GM20000 (cell line): Measurements from ENCODE around the gene KCNMA1.

Experiments used
- DNase-seq: peaks from one replicate; pipeline ENCODE4 v3.0.0; 2012; ENCODE audit warnings: low spot score
- TF ChIP-seq, protein P1 (sequence below): IDR thresholded peaks from 2 replicates; pipeline ENCODE4 v1.5.1; 2012; ENCODE audit warnings: mild to moderate bottlenecking, control low read depth; ENCODE audit errors: extremely low read depth, missing control alignments

KCNMA1 gene

DNA sequence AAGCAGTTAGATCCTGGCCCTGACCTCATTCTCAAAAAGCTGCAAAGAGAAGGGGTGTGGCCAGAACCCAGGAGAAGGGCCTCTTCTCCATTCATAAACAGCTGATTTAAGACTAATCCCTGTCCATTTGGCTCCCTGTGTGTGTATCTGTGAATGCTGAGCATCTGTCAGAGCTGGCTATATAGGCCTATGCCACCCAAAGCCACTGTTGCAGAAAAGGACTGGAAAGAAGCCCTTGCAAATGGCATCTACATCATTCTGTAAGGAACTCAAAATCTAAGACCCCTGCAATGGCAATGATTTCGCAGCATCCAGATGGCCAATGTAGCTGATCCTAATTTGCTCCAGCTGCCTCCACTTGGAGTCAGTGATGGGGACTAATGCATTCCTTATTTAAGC is 384.5 kb downstream of the KCNMA1 start:
- DNase-seq, result no peak
- TF ChIP-seq, protein P1, sequence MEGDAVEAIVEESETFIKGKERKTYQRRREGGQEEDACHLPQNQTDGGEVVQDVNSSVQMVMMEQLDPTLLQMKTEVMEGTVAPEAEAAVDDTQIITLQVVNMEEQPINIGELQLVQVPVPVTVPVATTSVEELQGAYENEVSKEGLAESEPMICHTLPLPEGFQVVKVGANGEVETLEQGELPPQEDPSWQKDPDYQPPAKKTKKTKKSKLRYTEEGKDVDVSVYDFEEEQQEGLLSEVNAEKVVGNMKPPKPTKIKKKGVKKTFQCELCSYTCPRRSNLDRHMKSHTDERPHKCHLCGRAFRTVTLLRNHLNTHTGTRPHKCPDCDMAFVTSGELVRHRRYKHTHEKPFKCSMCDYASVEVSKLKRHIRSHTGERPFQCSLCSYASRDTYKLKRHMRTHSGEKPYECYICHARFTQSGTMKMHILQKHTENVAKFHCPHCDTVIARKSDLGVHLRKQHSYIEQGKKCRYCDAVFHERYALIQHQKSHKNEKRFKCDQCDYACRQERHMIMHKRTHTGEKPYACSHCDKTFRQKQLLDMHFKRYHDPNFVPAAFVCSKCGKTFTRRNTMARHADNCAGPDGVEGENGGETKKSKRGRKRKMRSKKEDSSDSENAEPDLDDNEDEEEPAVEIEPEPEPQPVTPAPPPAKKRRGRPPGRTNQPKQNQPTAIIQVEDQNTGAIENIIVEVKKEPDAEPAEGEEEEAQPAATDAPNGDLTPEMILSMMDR, result no peak

DNA sequence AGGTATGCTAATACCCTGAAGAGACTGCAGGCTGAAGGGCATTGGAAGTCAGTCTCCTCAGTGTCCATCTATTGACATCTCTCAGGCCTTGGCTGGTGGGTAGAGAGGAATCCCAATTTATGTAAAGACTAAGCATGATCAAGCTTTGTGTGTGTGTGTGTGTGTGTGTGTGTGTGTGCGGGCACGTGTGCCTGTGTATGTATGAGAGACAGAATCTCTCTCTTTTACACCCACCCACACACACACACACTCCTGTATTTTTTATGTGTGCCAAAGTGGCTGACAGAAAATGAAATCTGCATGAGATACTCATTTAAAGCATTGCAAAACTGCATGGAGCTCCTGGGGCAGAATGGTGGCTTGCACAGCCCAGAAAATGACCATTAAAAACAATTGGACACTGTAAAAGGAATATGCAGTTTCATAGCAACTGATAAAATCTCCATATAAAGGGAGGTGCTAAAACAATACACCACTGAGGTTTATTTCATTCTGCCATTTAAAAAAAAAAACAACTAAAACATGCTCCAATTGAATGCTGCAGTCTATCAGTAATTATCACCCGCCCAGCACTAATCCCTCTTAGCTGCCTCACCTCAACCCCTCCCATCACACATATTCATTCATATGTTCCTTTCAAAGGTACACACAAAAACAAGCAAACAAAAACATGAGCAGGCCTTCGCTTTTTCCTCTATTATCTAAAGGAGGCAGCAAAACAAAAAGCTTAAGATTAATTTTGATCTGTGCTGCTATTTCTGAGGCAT is 385.0 kb downstream of the KCNMA1 start:
- TF ChIP-seq, protein P1, result no peak
- DNase-seq, result no peak

DNA sequence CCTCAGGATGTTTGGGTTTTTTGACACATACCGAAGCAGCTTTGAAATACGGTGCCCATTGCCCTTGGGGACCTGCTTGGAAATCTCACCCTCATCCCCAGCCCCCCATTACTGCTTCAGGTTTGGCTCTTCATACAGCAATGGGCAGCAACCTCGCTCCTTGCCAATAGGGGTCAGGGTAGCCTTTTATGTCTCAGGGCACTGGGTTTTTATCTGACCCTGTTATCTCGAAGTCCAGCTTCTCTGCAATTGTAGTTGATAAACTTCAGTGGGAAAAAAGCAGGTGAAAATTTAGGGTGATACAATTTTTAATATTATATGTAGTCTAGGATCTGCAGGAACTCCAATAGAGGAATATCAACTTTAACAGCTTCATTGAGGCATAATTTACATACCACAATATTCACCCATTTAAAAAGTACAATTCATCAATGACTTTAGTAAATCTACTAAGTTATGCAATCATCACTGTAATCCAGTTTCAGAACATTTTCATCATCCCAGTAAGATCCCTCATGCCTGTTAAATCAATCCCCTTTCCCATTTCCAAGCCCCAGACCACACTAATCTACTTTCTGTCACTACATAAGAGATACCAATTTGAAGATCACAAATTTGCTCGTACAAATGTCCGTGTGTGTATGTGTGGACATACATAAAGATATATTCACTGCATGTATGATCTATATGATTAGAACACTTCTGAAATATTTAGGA is 386.2 kb downstream of the KCNMA1 start:
- TF ChIP-seq, protein P1, result no peak
- no peak for DNase-seq

DNA sequence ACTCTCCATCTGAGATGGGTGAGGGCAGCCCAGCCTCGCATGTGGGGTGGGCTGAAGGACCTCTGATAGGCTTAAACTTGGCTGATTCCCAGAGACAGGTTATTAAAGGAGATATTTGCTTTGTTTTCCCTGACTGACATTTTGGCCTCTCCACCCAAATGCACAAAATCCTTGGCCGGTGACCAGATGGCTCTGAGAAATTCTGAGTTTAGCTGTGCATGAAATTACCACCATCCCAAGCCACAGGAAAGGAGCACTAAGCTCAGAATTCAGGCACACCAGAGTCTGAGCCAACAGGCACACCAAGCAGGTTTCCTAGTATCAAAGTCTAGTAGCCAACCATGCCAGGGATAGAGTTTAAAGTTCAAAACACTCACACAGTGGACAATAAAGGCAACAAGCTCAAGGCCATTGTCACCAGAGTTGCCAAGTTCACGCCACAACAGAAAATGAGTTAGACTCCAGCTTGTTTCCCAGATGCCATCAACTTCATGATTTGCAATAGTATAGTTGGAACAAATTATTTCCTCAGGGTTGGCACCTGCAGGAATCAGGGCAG is 387.6 kb downstream of the KCNMA1 start:
- DNase-seq, result no peak
- TF ChIP-seq, protein P1, result no peak

DNA sequence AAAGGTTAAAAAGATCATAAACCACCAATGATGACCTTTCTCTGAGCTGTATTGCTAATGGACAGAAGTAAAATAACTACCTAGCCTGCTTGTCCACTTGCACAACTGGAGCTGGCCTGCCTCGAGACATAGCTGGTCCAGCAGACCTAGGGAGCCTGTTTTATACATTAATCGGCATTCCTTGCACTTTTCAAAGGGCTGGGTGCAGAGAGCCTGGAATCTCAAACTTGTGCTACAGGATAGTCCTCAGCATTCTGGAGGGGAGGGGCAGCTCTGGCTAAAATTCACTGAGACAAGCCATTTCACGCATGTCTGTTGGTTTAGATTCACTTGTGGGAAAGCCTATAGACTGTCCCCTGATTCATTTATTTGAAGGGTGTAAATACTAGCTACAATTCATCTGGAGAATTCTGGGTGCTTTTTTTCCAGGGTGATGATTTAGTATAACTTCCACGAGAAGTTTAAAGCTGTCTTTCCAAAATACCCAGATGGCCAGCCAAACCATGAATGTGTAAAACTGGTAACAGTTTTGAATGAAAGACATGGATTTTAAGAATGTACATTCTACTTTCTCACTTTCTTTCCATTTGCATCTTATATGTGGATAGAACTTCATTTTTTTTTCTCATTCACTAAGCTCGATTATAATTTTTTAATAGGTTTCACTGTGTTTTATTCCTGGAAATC is 389.4 kb downstream of the KCNMA1 start:
- TF ChIP-seq, protein P1, result no peak

DNA sequence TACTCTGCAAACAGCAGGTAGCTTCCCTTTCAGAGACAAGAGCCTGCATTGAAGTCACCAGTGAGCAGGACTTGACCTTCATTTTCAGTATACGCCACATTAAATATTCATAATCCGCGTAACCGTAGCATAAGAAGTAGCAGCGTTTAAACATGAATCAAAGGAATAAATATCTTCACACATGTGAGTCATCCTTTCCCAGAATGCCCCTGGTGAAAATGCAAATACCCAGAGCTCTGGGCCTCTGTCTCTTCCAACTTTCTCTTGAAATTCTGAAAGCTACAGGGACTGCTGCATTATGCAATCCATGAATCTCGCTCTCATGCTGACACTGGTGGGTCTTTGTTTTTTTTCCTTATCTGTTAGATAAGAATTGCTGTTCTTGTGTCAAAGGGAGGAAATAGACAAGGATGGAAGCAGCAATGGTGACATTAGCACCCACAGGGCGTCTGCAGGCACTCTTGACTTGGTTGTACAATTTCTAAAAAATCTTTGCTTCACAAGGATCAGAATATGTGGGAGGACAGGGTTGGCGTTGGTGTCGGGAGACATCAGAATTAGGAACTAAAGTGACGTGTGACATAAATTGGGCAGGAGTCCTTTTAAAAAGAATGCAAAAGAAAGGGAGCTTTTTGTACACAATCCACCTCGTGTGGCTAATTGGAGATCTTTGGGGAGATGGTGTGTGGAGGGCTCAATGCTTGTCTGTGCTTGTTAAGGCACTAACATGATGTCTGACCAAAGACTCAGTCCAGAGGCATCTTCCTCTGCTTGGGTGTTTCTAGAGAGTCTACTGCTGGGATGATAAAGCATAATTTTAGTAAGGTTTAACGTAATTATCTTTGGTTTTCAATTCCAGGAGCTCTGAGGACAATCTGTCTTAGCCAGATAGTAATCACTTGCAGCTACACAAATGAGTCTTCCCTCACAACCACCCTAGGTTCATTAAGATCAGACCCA is 390.3 kb downstream of the KCNMA1 start:
- DNase-seq, result no peak

More for the DNA sequence above, 389.4 kb downstream of the KCNMA1 start:
- DNase-seq, result no peak

More for the DNA sequence above, 390.3 kb downstream of the KCNMA1 start:
- TF ChIP-seq, protein P1, result no peak
